GM12891 (cell line): Measurements from ENCODE around the gene BAHD1.

Source experiments
- POLR2A ChIP-seq: IDR thresholded peaks from 2 replicates; pipeline ENCODE4 v1.6.1; 2011; ENCODE audit warnings: low read depth, low read length, control low read depth
- POLR2AphosphoS5 ChIP-seq: IDR thresholded peaks from 2 replicates; pipeline ENCODE4 v1.6.1; 2011; ENCODE audit warnings: low read depth, low read length, control low read depth
- SPI1 ChIP-seq: IDR thresholded peaks from 2 replicates; pipeline ENCODE4 v1.6.1; 2011; ENCODE audit warnings: low read depth, low read length, control low read depth
- TAF1 ChIP-seq: IDR thresholded peaks from 2 replicates; pipeline ENCODE4 v1.6.1; 2011; ENCODE audit warnings: low read depth, low read length, control low read depth

- peak; percentile 80 for TF ChIP-seq POLR2AphosphoS5
- peak; percentile 67; the same call in 1 of the 2 replicates for TF ChIP-seq POLR2A
- TF ChIP-seq TAF1, result peak; percentile 61; the same call in 1 of the 2 replicates
- TF ChIP-seq SPI1, result no peak
Measured at GRCh38 chr15:40405501-40406381, 35.0 kb upstream of the BAHD1 start, which contains the start of gene IVD.
